NCI-H524 (cell line): ENCODE results near the gene FNTB.
A peak's percentile ranks its signal among the peaks of the same experiment; 100 is the strongest.
"Not testable (repeated sequence)": the region's sequence is repeated elsewhere in the genome, so short reads cannot be mapped to it uniquely, and the experiment has no call there.

Experiments
- DNase-seq, 2 experiments: peaks; one replicate each; lab custom pipeline; 2025; lab: John Stamatoyannopoulos, UW

The FNTB gene

GRCh38 chr14:65084554-65085505 lies 98.1 kb downstream of the FNTB start:
- DNase-seq, result no peak

GRCh38 chr14:65086686-65087085 lies 100.0 kb downstream of the FNTB start:
- DNase-seq, result peak; percentile 71 to 84

- not testable (repeated sequence) for DNase-seq
Measured at GRCh38 chr14:65087835-65088234, 101.1 kb downstream of the FNTB start.

GRCh38 chr14:65092349-65092748 lies 105.7 kb downstream of the FNTB start:
- no peak for DNase-seq

- DNase-seq, result no peak
Measured at GRCh38 chr14:65095633-65096205, 109.0 kb downstream of the FNTB start.

GRCh38 chr14:65096323-65097089 lies 109.8 kb downstream of the FNTB start:
- no peak for DNase-seq

- DNase-seq, result no peak
Measured at GRCh38 chr14:65098586-65098985, 111.9 kb downstream of the FNTB start.

GRCh38 chr14:65100922-65101541 lies 114.3 kb downstream of the FNTB start:
- no peak for DNase-seq

GRCh38 chr14:65101631-65102440 lies 115.1 kb downstream of the FNTB start:
- peak in 1 of 2 experiments; percentile 54 for DNase-seq

- peak; percentile 100 for DNase-seq
Measured at GRCh38 chr14:65102441-65103149, 115.9 kb downstream of the FNTB start, which contains the start of gene MAX. Gene MAX, minus strand, starts transcription at chr14:65102517. Its CDS starts 178 bp downstream, at chr14:65102339.

GRCh38 chr14:65103150-65103760 lies 116.6 kb downstream of the FNTB start:
- peak; percentile 77 to 86 for DNase-seq

GRCh38 chr14:65104791-65105190 lies 118.1 kb downstream of the FNTB start:
- DNase-seq, result no peak

- no peak for DNase-seq
Measured at GRCh38 chr14:65106316-65106715, 119.6 kb downstream of the FNTB start.

GRCh38 chr14:65106736-65107135 lies 120.0 kb downstream of the FNTB start:
- no peak for DNase-seq

GRCh38 chr14:65107200-65107599 lies 120.5 kb downstream of the FNTB start:
- no peak for DNase-seq

- no peak for DNase-seq
Measured at GRCh38 chr14:65109357-65109756, 122.7 kb downstream of the FNTB start.

- no peak for DNase-seq
Measured at GRCh38 chr14:65110525-65110924, 123.8 kb downstream of the FNTB start.
